ENCODE results near the gene LLPH.

Gene LLPH

GRCh38 chr12:66142826-66143225 lies 12.3 kb upstream of the LLPH start:
- no peak for DNase-seq (ENCODE audit: low spot score)

GRCh38 chr12:66141299-66141698 lies 10.7 kb upstream of the LLPH start:
- no peak for DNase-seq (ENCODE audit: low spot score)

- no peak for DNase-seq (ENCODE audit: low spot score)
Observed at GRCh38 chr12:66140731-66141130, 10.2 kb upstream of the LLPH start.

GRCh38 chr12:66139328-66139727 lies 8.8 kb upstream of the LLPH start:
- DNase-seq (ENCODE audit: low spot score), result no peak

- DNase-seq (ENCODE audit: low spot score), result no peak
Observed at GRCh38 chr12:66137937-66138336, 7.4 kb upstream of the LLPH start.

GRCh38 chr12:66132408-66132807 lies 1.9 kb upstream of the LLPH start:
- no peak for DNase-seq (ENCODE audit: low spot score)

- DNase-seq (ENCODE audit: low spot score), result no peak
Observed at GRCh38 chr12:66131067-66131688, 628 bp upstream of the LLPH start.

- DNase-seq (ENCODE audit: low spot score), result no peak
Observed at GRCh38 chr12:66129934-66130266, 650 bp downstream of the LLPH start.

GRCh38 chr12:66127650-66128049 lies 2.9 kb downstream of the LLPH start:
- DNase-seq (ENCODE audit: low spot score), result no peak

GRCh38 chr12:66120477-66120876 lies 10.1 kb downstream of the LLPH start:
- no peak for DNase-seq (ENCODE audit: low spot score)

GRCh38 chr12:66119870-66120241 lies 10.7 kb downstream of the LLPH start:
- DNase-seq (ENCODE audit: low spot score), result no peak

- no peak for DNase-seq (ENCODE audit: low spot score)
Observed at GRCh38 chr12:66119229-66119869, 11.2 kb downstream of the LLPH start.

- DNase-seq (ENCODE audit: low spot score), result no peak
Observed at GRCh38 chr12:66118240-66118891, 12.2 kb downstream of the LLPH start.

GRCh38 chr12:66117242-66117641 lies 13.3 kb downstream of the LLPH start:
- DNase-seq (ENCODE audit: low spot score), result no peak

- no peak for DNase-seq (ENCODE audit: low spot score)
Observed at GRCh38 chr12:66115071-66115600, 15.4 kb downstream of the LLPH start.

GRCh38 chr12:66113471-66113870 lies 17.1 kb downstream of the LLPH start:
- DNase-seq (ENCODE audit: low spot score), result no peak

GRCh38 chr12:66111605-66112004 lies 18.9 kb downstream of the LLPH start:
- no peak for DNase-seq (ENCODE audit: low spot score)

- DNase-seq (ENCODE audit: low spot score), result no peak
Observed at GRCh38 chr12:66109056-66109455, 21.5 kb downstream of the LLPH start.

- no peak for DNase-seq (ENCODE audit: low spot score)
Observed at GRCh38 chr12:66108386-66108785, 22.2 kb downstream of the LLPH start.

GRCh38 chr12:66107451-66107915 lies 23.1 kb downstream of the LLPH start:
- DNase-seq (ENCODE audit: low spot score), result peak; percentile 84

- no peak for DNase-seq (ENCODE audit: low spot score)
Observed at GRCh38 chr12:66103016-66103913, 27.3 kb downstream of the LLPH start.

- DNase-seq (ENCODE audit: low spot score), result no peak
Observed at GRCh38 chr12:66092559-66093269, 37.8 kb downstream of the LLPH start.
